Subcutaneous adipose tissue (tissue), 4 donors: ENCODE data around the gene CPLANE1. TPM values are rescaled to one million over a fixed set of nuclear protein-coding genes. Genes with fewer than 3 reads are reported as not detected.

Experiments
- CTCF ChIP-seq: fragments of 450-650 bp; IDR thresholded peaks from one replicate; pipeline ENCODE4 v1.5.1; 2016; ENCODE audit warnings: low read depth, mild to moderate bottlenecking, control low read depth, antibody characterized with exemption, moderate library complexity
- total RNA-seq, 4 donors: library from RNA; depleted of rRNA; stranded (reverse); fragments of >200 nt; gene quantifications; one replicate each; pipeline ENCODE4 v1.1.0, GENCODE V29; 2016

The CPLANE1 gene
- total RNA-seq, 4 donors from 2014 or later, result 26.8 to 41.4 (median 37.1) TPM

- no peak for TF ChIP-seq CTCF
Observed at GRCh38 chr5:37249815-37250164, 614 bp upstream of the CPLANE1 start.

GRCh38 chr5:37248421-37248969 is 681 bp downstream of the CPLANE1 start:
- no peak for TF ChIP-seq CTCF

GRCh38 chr5:37247496-37247895 is 1.7 kb downstream of the CPLANE1 start:
- no peak for TF ChIP-seq CTCF

- TF ChIP-seq CTCF, result no peak
Observed at GRCh38 chr5:37247036-37247435, 2.1 kb downstream of the CPLANE1 start.

- no peak for TF ChIP-seq CTCF
Observed at GRCh38 chr5:37234288-37234687, 14.9 kb downstream of the CPLANE1 start.

- TF ChIP-seq CTCF, result no peak
Observed at GRCh38 chr5:37226377-37226776, 22.8 kb downstream of the CPLANE1 start.

- no peak for TF ChIP-seq CTCF
Observed at GRCh38 chr5:37222181-37222580, 27.0 kb downstream of the CPLANE1 start.
